NT2/D1 (cell line): ENCODE data around the gene KCNG4.

ENCODE experiments used
- SUZ12 ChIP-seq: IDR thresholded peaks from 2 replicates; pipeline ENCODE4 v1.6.1; 2011; ENCODE audit not compliant: insufficient read length, insufficient read depth; ENCODE audit errors: extremely low read depth
- YY1 ChIP-seq: IDR thresholded peaks from 2 replicates; pipeline ENCODE4 v1.6.1; 2011; ENCODE audit not compliant: insufficient read length, insufficient read depth
- ZNF274 ChIP-seq: IDR thresholded peaks from 2 replicates; pipeline ENCODE4 v1.6.1; 2011; ENCODE audit warnings: mild to moderate bottlenecking, low read depth, low read length

DNA sequence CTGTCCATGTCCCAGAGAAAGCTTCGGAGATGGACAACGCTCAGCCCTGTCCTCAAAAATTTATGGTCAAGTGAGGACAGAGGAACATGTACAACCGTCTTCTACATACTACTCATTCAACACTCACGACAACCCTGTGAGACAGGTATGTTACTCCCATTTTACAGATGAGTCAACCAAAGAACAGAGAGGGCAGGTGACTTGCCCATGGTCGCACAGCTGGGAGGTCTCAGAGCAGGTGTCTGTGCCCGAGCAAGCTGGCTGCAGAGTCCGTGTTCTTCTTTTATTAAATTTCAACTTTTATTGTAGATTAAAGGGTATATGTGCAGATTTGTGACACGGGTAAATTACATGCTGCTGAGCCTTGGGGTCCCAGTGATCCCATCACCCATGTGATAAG is 49.1 kb upstream of the KCNG4 start:
- TF ChIP-seq ZNF274 (no peak), YY1 (no peak), SUZ12 (no peak)
